SIG-M5 (cell line): Measurements from ENCODE around the gene RASA4B.

Experiments used
- DNase-seq: peaks from one replicate; lab custom pipeline; 2025; lab: John Stamatoyannopoulos, UW

The RASA4B gene

GRCh38 chr7:102453319-102453718 is 64.3 kb downstream of the RASA4B start:
- DNase-seq, result no peak

GRCh38 chr7:102452451-102452850 is 65.1 kb downstream of the RASA4B start:
- DNase-seq, result no peak

GRCh38 chr7:102451371-102452054 is 66.1 kb downstream of the RASA4B start:
- DNase-seq, result no peak

- no peak for DNase-seq
Measured at GRCh38 chr7:102450242-102450641, 67.3 kb downstream of the RASA4B start.

- DNase-seq, result no peak
Measured at GRCh38 chr7:102449136-102449535, 68.4 kb downstream of the RASA4B start.

- DNase-seq, result no peak
Measured at GRCh38 chr7:102447311-102447710, 70.3 kb downstream of the RASA4B start.

GRCh38 chr7:102446387-102447156 is 71.0 kb downstream of the RASA4B start:
- DNase-seq, result no peak

- DNase-seq, result no peak
Measured at GRCh38 chr7:102445674-102446071, 71.9 kb downstream of the RASA4B start.

- DNase-seq, result no peak
Measured at GRCh38 chr7:102444961-102445673, 72.5 kb downstream of the RASA4B start.

- DNase-seq, result no peak
Measured at GRCh38 chr7:102439963-102440795, 77.4 kb downstream of the RASA4B start.

GRCh38 chr7:102436118-102436517 is 81.5 kb downstream of the RASA4B start:
- no peak for DNase-seq

- DNase-seq, result no peak
Measured at GRCh38 chr7:102434039-102434486, 83.5 kb downstream of the RASA4B start.

GRCh38 chr7:102433219-102434038 is 84.1 kb downstream of the RASA4B start, which contains the start of gene ORAI2:
TSS of gene ORAI2 (plus strand) at chr7:102433575. CDS start at chr7:102438957, 5,382 bp downstream.
- DNase-seq, result no peak
